Activated T-helper 1 cell treated with Interleukin-2 at 50 U/mL for 16 hours (primary cell): ENCODE results near the gene CFAP54.

Source experiments
- DNase-seq: peaks from one replicate; pipeline ENCODE4 v3.0.0-alpha.2; 2020; ENCODE audit warnings: low read depth

Gene CFAP54

DNA sequence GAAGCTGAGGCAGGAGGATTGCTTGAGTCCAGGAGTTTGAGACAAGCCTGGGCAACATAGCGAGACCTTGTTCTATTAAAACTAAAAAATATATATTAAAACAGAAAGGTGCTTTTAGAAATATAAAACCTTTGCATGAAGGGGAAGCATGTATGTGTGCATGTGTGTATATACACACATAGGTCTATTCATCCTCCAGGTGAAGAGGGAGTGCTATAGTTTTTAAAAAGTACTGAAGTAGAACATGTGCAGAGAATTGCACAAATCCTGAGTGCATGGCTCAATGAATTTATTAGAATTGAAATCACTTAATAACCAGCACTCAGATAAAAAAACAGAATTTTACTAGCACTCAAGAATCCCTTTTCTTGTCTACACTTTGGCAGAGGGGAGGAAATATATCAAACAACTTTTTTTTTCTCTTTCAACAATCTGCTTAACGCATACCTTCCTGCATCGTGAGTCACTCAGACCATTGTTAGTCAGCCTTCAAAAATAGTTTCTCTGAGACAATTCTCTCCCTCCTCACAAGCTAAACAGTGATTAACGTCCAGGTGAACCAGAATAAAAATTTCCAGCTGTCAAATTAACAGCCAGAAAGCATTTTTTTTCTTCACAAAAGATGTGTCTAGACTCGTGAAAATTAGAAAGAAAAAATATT, 400.0 kb downstream of the CFAP54 start:
- no peak for DNase-seq

DNA sequence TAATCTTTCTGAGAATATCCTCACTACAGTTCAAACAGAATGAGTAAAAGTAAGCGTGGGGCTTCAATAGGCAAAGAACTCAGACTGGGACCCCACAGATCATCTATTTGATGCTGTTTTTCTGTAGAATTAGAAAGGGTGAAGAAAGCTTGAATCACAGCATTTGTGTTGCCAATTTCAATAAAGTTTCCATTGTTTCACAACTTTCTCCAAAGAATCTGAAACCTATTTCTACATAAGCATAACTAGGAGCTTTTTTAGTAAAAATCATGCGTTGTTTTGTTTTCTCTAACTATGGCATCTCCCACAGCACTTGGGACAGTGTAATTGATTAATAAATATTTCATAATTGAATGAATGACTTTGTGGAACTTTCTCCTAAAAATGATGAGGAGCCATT, 401.0 kb downstream of the CFAP54 start:
- DNase-seq = no peak

DNA sequence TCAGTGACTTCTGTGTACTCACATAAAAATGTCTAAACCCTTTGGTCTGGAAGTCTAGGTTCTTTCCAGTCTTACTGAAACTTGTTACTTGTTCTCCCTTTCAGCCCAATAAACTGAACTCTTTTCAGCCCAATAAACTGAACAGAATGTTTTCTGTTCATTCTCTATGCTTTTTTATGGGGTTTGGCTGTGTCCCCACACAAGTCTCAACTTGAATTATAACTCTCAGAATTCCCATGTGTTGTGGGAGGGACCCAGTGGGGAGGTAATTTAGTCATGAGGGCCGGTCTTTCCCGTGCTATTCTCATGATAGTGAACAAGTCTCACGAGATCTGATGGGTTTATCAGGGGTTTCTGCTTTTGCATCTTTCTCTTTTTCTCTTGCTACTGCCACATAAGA, 402.7 kb downstream of the CFAP54 start:
- no peak for DNase-seq

DNA sequence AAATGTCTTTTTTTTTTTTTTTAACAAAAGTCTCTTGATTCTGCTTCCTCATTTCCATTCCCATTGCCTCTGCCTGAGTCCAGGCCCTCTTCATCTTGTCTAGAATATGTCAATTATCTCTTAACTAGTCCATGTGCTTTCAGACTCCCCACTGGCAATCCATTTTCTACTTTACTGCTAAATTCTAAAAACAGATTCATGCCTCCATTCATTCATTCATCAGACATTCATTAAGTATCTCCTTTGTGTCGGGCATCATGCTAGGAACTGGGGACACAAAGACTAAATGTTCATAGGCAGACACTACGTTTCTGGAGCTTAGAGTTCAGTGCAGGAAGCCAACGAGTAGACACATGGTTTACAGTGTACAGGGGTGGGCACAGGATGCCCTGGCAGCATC, 408.0 kb downstream of the CFAP54 start:
- DNase-seq = no peak

DNA sequence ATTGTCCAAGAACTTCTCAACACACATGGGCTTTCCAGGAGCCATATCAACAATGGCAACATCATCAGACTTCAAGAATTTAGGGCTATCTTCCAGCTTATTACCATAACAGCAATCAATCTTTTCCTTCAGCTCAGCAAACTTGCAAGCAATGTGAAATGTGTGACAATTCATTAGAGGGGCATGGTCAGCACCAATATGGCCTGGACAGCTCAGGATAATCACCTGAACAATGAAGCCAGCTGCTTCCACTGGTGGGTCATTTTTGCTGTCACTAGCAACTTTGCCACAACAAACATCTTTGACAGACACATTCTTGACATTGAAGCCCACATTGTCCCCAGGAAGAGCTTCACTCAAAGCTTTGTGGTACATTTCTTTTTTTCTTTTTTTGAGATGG, 411.8 kb downstream of the CFAP54 start:
- DNase-seq = no peak

DNA sequence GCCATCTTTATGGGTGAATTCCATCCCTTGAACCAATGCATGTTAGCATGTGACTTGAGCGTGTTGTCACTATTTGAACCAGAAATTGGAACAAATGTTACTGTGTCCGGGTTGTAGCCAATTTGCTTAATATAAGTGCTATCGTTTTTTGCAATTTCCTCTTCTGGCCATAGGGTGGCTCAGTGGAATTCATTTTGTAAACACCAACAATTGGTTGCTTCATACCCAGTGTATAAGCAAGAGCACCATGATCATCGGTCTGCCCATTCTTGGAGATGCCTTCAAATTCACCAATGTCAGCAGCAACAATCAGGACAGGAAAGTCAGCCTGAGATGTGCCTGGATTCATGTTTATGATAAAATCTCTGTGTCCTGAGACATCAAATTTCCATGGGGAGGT, 412.7 kb downstream of the CFAP54 start:
- no peak for DNase-seq

DNA sequence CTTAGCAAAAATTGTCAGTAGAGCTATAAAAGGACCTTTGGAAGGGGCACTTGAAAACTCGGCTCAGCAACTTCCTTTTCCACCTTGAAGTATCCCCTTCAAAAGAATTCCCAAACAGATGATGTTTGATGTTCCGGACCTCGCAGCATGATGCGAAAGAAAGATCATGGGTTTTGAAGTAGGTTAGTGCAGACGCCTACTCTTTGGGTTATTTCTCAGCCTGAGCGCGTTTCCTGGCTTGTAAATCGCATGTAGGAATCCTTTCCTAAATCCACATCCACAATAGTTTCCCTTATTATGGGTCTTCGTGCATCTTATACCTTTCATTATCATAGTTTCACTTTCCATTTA, 417.1 kb downstream of the CFAP54 start:
- no peak for DNase-seq

DNA sequence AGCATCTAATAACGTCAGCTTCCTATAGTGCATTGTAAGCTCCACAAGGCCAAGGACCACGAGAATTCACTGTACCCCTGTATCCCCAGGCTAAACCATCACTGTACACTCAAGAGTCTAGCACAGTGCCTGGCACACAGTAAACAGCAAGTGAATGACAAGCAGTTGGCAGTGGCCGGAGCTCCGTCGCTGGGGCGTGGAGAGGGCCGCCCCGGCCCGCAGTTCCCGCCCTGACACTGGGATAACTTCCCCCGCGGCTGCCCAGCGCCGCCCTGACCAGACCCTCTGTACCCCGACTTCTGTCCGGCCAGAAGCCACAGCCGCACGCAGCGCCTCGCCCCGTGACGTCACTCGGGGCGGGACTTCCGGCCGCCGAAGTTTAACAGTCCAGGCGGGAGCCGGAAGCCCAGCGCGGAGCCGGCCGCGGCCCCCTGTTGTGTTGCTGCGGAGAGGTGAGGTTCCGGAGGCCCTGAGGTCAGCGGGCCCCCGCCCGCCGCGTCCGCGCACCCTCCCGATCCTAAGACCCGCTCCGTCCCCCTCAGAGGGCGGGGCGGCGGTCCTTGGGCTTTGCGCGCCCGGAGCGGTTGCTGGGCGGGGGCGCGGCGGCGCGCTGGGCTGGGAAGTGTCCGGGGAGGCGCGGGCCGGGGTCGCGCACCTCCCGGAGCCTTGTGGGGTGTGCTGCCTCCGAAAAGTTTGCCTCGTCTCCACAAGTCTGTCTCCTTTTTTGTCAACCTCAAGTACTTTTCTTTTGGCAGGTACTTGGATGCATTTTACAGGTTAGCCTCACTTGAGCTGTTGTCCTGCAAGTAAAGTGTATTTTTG, 417.7 kb downstream of the CFAP54 start, which contains the start of gene NEDD1:
NEDD1 (plus strand) TSS at position 409 of the 822 bp plus-strand sequence. CDS start 2,503 bp downstream, outside the sequence.
- DNase-seq = peak; percentile 73

DNA sequence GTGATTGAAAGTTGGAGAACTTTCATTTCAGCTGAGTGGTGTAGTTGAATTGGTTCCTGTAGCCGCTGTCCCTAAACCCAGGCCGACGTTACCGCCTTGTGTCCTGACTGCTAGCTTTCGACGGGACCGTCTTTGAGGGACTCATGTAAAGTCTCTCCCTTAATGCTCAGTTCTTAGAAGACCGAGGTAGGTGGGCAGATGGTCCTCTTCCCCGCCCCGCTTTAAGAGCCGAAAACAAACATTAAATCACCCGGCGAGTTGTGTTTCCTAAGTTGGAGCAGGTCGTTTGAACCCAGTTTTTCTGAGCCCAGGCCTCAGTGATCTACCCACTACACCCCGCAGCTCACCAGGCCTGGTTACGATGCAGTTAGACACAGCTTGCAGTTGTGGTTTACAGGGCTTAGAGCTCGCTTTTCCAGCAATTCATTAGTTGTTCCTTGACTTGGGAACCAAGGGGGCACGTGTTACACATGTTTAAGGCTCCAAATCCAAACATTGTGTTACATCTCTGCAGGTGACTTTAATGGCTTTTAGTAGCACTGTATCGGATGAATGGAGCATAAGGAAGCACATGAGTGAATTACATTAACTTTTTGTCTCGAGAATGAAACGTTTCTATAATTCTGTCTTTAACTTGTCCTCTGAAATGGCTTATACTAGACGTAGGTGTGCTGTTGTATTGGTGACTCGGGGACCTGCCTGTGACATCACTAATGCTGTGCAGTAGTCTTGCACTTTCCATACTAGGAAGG, 418.5 kb downstream of the CFAP54 start:
- DNase-seq = no peak

DNA sequence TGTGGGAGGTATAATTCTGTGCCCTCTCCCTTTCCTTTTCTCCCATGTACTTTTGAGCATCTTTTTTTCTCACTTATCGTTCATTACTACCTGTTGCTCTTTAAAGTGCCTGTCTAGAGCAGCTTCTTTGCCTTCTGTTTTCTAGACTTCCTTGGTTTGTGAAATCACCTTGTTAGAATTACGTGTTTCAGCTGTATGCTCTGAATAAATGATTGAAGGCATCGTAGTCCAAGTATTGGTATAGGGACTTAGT, 419.0 kb downstream of the CFAP54 start:
- DNase-seq = no peak

DNA sequence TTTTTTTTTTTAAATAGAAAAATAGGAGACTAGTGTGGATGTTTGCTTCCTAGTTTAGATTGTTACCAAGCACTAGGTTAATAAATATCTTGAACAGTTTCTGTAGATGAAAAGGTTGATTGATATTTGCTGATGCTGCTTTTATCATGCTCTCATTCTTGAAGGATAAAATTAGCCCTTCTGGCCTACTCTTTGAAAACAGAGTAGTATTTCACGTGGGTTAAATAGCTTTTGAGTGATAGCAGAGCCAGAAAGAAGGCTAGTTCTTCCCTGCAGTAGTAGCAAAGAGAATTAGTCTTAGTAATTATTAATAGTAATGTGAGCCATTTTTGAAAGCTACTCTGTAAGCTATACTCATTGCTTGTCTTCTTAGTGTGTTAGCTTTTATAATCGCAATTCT, 422.9 kb downstream of the CFAP54 start:
- DNase-seq = no peak

DNA sequence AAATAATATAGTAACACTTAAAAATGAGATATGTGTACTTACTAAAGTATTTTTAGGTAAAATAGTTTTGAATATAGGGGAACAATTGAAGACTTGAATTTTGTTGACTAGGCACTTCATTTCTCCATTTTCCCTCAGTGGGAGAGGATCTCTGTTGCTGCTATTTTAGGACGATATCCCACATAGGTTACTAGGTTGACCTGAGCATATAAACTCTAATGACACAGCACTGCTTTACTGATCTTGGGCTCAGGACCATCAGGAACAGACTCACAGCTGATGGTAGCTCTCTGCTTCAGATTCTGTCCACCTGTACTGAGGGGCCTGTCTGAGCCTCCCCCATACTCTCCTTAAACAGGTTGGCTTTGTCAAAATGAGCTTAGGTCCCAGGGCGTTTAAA, 423.6 kb downstream of the CFAP54 start:
- no peak for DNase-seq

DNA sequence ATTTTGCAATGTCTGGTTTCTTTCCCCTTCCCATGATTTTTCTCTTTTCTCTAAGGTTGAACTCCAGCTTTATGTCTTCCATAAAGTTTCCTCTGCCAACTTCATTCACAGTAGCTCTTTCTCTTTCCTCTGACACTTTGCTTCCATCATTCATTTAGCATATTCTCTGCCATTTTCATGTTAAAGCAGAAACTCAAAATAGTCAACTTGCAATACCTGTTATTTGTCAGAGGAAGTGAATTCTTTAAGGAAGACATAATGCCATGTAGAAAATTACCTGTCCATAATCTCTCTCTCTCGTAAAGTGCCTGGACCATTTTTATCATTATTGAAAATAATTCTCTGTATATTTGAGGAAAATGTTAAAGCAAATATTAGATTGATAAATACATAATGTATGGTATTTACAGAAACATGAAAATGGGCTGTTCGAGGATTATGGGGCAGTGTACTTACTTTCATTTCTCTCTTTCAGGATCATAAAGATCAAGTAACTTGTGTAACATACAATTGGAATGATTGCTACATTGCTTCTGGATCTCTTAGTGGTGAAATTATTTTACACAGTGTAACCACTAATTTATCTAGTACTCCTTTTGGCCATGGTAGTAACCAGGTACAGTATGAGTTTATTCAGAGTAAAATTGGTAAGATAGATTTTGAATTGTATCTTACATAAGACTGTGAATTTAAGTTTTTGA, 430.3 kb downstream of the CFAP54 start:
- no peak for DNase-seq
